ENCODE results near the gene ZBTB7B.

ZBTB7B gene

GRCh38 chr1:155061381-155062150 is 59.0 kb downstream of the ZBTB7B start:
- no peak overlapping the region for H3K27ac ChIP-seq
- TF ChIP-seq CTCF (conservative IDR thresholded peaks at IDR 0.05) = peak; percentile 97

DNA sequence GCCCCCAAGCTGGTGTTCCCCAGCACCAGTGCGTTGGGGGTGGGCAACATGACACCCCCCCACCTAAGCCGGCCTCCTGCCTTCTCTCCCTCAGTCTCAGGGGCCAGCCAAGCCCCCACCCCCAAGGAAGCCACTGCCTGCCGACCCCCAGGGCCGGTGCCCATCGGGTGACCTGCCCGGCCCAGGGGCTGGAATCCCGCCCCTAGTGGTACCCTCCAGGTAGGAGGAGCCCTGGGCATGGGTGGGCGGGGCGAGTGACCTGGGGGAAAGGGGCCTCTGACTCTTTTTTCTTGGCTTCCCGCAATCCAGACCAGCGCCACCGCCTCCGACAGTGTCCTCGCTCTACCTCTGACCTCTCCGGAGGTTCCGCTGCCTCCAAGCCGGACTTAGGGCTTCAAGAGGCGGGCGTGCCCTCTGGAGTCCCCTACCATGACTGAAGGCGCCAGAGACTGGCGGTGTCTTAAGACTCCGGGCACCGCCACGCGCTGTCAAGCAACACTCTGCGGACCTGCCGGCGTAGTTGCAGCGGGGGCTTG is 59.6 kb downstream of the ZBTB7B start:
- no peak for TF ChIP-seq CTCF (conservative IDR thresholded peaks at IDR 0.05)
- H3K27ac ChIP-seq = no peak overlapping the region

GRCh38 chr1:155062702-155063411 is 60.3 kb downstream of the ZBTB7B start:
- no peak for TF ChIP-seq CTCF (conservative IDR thresholded peaks at IDR 0.05)
- H3K27ac ChIP-seq = no peak overlapping the region

DNA sequence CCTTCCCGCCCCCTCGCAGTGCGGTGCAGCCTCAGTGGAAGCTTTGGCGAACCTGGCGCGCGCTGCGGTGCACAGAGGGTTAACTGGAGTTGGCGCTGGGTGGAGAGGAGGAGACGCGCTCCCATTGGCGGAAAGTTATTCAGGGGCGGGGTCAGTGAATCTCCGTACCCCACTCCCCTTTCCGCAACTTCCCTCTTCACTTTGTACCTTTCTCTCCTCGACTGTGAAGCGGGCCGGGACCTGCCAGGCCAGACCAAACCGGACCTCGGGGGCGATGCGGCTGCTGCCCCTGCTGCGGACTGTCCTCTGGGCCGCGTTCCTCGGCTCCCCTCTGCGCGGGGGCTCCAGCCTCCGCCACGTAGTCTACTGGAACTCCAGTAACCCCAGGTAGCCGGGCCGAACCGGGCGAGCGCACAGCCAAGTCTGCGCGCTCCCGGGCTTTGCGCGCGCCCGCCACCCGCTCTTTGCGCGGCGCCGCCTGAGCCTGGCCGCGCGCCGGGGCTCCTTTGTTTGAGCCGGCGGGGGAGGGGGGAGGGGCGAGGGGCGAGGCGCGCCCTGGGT is 61.0 kb downstream of the ZBTB7B start, which contains the start of gene EFNA4:
Gene EFNA4, plus strand, starts transcription at position 191 of the 561 bp plus-strand sequence. Its CDS starts 84 bp downstream, at position 275.
- no peak for TF ChIP-seq CTCF (conservative IDR thresholded peaks at IDR 0.05)
- peak within 1 kb of the TSS; percentile 65 for H3K27ac ChIP-seq

DNA sequence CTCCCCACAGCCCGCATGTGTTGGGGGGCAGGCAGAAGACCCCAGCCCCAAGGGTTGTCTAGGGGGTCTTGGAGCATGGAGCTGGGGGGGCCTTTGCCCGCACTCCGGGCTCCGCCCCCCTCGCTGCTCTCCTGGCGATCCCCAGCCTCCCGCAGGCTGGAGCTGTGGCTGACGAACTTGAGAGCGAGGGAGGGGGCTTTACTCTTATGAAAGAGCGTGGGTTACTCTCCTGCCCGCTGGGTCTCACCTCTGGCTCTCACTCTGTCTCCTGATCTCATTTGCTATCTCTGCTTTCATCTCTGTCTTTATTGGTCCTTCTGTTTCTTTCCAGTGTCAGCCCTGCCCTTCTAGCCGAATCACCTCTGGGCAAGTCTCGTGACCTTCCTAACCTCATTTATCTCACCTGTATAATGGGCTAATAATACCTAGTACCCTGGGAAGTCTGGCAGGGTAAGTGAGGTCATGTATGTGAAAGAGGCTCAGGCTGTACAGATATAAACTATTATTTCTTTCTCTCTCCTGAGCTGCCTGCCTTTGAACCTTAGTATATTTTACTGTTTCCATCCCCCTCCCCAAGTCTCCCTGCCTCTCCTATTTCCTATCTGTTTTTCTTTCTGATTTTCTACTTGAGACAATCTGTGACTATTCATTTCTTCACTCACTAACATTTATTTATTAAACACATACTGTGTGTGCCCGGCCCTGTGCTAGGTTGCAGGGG is 61.7 kb downstream of the ZBTB7B start:
- no peak for TF ChIP-seq CTCF (conservative IDR thresholded peaks at IDR 0.05)
- H3K27ac ChIP-seq = peak overlapping the region; percentile 65

- no peak overlapping the region; the same call in 1 of the 2 replicates for H3K27ac ChIP-seq
- TF ChIP-seq CTCF (conservative IDR thresholded peaks at IDR 0.05) = no peak
Observed at GRCh38 chr1:155064832-155065429, 62.3 kb downstream of the ZBTB7B start.
